HG03025 (cell line): ENCODE results near the gene USP46.

Experiments used
- ATAC-seq: cut with Tn5 transposase; IDR thresholded peaks from one replicate; pipeline ENCODE4 v1.9.1; 2021; ENCODE audit warnings: mild to moderate bottlenecking, moderate library complexity; ENCODE audit not compliant: unreplicated experiment, low FRiP score

Gene USP46

DNA sequence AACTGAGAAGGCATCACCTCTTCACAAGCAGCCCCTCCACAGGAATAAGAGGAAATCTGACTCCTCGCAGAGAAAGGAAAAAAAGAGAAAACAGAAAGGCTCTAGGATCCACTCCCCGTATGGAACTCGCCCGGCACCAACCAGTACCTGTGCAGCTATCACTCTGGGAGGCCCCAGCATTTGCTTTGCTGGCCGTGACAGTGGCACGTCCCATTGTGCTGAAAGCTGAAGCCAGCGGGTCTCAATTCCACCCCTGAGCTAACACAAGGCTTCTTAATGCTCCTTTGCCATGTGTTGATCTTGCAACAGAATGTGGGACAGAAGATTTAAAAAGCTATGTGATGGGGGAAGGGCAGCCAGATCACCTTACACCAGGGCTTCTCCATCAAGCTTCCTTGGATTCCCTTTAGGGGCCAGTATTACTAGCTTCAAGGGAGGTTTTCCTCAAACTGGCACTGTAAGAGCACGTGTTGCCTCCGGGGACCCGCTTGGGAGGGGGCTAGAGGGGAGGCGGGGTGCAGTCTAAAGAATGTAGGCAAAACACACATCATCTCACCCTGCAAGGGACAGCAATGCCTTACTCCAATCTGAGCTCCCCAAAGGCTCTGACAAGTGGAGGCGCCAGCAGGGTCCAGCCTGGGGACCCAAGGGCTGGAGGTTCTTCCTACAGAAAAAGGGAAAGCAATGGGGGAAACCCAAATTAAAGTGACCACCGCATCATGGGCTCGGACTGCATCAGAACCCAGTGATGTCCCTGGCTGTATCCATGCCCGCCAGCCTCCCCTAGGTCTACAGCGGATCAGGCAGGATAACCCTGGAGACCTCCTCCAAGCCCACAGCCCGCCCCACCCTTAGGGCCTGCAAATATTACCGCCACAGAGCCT lies 1.2 kb downstream of the USP46 start:
- ATAC-seq = no peak

- ATAC-seq = no peak
These were observed 1.8 kb downstream of the USP46 start for GRCh38 chr4:52657292-52657617.

- no peak for ATAC-seq
These were observed 3.6 kb downstream of the USP46 start for GRCh38 chr4:52655506-52655905.

GRCh38 chr4:52651996-52652672 lies 7.0 kb downstream of the USP46 start:
- ATAC-seq = no peak

DNA sequence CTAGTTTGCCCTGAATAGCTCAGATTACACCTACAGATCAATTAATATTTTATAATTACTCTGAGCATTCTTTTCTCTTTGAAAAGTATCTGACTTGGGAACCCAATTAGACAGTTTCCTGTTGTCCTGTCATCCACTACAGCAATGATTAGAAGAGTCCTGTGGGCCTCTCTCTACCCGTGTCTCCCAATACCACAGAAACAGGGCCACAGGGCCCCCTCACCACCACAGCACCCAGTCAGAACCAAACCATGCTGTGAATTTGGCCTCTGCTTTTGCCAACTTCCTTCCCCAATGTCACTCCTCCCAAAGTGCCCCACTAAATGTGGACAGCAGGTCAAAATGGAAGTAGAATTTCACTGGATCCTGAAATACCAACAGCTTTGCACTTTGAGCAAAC lies 10.3 kb downstream of the USP46 start:
- ATAC-seq = no peak

DNA sequence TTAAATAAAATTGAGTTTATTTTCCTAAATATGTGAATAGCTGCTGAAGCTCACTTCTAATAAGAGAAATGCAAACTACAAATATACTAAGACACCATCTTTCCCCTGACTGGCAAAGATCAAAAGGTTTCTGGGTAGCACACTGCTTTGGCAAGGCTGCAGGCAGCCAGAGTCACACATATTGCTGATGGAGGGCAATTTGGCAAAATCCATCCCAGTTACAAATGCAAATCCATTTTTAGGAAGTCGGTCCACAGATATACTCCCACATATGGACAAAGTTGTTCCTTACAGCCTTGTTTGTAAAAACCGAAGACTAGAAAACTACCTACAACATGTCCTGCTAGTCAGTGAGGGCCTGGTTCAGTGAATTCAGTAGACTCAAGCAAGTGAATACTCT lies 12.4 kb downstream of the USP46 start:
- no peak for ATAC-seq

DNA sequence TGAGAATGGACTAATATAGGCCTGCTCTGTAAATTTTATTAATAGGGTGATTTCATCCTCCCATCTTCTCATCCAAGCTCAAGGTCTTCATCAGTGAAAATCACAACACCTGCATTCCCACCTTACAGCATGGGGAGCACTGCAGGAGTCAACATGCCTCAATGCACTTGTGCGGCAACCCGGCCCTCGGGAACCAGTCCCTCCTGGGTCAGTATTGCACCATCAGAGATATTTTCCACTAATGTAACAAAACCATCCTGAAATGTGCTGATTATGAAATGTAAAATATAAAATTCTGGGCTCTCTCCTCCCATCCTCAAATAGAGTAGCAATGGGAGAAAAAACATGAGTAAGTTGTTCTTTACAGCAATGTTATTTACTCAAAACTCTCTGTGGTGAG lies 13.0 kb downstream of the USP46 start:
- ATAC-seq = no peak

DNA sequence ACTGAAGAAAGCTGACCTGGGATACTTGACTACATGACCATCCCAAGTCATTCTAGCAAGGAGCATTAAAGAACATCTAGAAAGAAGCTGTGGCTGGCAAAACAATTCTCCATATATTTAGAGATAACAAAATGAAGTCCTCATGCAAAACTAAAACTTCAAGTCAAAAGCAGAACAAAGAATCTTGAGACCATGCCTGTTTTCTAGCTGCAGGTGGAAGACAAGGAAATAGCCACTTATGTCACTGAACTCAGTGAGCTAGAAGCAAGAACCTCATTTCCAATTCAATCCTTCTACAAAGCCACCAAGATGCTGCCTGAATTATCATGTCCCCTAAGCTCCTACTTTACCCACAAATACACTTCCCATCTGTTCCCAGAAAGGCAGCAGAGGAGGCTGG lies 13.8 kb downstream of the USP46 start:
- no peak for ATAC-seq

DNA sequence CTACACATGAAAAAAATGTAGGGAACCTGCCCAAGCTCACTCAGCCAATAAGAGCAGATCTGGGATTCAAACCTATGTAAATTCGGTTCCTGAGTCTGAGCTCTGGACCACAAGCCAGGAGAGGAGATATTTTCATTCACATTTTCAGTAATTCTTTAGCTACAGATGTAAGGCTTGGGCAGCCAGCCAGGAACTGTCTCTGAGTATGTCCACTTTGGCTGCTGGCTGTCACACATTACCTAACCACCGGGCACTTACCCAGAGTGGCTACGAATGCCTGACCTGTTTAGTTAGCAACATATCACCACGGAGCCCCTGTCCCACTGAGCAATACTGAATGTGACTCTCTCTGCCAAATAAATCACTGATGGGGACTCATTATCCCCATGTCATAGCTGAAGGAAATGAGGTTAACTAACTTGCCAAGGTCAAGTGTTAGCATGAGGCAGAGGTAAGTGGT lies 15.3 kb downstream of the USP46 start:
- no peak for ATAC-seq

GRCh38 chr4:52643190-52643589 lies 15.9 kb downstream of the USP46 start:
- ATAC-seq = no peak

GRCh38 chr4:52641854-52642563 lies 17.1 kb downstream of the USP46 start:
- ATAC-seq = peak; percentile 67

DNA sequence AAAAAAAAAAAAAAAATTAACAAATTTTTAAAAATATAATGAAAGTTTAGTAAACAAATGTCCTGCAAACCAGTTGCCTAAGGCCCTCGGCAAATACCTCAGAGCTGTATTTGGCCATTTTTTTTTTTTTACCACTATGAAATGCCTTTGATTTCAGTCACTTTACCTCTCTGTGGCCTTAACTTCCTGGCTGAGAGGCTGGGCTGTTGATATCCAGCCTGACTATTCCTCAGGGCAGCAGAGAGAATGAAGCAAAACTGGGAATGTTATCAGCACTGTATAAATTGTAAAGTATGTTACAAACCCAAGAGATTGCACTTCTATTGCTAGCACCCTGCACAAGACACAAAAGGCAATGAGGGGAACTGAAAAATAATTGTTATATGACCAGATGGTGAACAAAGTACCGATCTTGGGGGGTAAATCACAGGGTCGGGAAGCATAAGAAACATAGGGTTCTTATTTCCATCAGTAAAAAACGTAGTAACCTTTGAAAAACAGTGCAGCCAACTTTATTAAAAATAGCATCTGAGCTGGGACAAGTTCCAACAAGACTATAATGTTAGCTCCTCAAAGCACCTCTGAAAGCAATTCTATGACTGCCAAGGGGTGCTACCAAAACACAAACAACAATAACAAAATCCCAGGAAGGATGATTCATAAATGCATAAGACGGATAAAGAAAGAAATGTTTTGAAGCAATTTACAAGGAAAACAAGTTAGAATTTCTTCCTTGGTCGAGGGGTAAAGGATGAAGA lies 18.1 kb downstream of the USP46 start:
- no peak for ATAC-seq

- peak; percentile 44 for ATAC-seq
These were observed 20.4 kb downstream of the USP46 start for GRCh38 chr4:52638717-52639116.

GRCh38 chr4:52637116-52637515 lies 22.0 kb downstream of the USP46 start:
- no peak for ATAC-seq

DNA sequence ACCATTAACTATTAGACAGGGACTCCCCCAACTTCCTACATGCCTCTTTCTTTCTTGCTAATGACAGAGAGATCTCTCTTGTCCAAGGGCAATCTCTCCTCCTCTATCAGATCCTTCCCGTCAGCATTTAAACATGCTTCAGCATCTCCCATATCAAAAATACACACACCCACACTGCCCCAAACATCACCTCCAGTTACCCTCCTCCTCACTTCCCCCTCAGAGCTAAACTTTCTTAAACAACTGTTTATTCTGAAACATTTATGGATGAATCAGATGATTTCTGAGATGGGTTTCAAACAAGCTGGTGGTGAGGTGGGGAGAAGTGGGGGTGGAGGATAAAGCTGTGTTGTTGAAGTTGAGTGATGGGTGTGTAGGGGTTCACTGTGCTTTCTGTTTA lies 23.5 kb downstream of the USP46 start:
- ATAC-seq = no peak

DNA sequence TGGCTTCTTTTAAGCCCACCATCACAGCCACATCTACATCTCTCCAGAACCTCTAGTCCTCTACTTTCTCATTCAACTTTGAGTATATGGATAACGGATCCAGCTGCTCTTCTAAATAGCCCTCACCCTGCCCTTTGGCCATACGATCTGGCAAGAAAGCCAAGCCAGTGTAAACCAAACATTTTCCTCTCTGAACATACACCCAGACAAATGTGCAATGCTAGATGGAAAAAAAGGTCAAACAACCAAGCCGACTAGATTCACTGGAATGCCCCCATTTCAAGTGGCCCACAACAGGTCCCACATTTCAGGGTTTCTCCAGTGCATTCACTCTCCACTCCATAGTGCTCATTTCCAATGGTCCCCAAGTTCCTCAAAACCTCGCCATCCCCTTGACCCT lies 24.0 kb downstream of the USP46 start:
- no peak for ATAC-seq

DNA sequence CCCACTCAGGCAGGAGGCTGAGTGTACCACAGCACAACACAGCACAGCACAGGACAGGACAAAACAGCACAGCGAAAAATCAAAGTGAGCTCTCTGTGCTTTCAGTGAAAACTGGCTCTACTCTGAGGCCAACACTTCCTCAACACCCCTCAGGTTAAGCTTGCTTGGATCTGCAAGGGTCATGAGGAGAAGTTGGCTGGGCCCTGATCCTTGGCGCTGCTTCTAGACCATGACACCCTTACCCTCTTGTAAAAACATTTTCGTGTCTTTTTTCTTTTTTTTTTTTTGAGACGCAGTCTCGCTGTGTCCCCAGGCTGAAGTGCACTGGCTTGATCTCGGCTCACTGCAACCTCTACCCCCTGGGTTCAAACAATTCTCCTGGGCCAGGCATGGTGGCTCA lies 25.3 kb downstream of the USP46 start:
- no peak for ATAC-seq

- ATAC-seq = no peak
These were observed 30.1 kb downstream of the USP46 start for GRCh38 chr4:52628974-52629373.

DNA sequence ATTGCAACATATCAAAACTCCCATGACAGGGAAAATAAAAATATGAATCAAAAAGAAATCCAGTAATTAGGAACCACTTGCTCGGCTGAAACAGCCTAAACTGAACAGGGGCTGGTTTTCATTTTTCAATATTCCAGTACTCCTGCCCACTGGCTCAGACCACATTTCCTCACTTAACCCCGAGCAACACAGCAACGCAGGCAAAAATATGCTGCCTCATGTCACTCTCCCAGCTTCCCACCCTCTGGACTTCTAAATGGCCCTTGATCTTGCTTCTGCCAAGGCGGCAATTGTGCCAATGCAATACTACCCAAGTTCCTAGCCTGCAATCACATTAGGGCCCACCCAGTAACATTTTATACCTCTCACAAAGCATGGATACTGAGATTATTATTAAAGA lies 30.6 kb downstream of the USP46 start:
- no peak for ATAC-seq

DNA sequence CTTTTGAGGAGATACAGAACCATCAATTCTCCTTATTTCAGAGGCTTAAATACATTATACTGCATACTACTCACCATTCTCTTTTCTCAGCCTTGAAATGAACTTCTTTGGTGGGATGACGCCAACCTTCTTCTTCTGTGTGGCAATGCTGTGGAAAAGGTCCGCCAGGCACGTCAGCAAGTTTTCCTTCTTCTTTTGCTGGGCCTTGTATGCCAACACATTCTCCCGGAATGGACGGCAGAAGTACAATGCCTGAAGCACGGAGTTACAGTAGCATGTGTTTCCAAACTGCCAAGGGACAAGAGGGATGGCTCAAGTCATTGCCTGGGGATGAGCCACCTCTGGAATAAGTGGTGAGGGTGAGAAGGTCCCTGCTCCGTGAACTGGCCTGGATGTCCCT lies 31.2 kb downstream of the USP46 start:
- no peak for ATAC-seq

DNA sequence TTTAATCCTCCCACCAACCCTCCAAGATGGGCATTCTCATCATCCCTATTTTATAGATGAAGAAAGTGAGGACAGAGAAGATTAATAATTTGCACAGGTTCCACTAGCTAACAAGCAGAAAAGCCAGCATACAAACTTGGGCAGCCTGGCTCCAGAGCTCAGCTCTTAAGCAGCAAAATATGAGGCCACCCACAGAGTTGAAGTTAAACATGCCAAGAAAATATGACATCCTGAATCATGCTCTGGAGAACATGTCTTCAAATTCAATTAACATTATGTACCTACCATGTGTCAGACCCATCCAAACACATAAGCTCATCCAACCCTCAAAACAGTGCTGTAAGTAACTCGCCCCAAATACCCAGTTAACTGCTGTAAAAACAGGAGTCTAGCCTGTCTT lies 33.9 kb downstream of the USP46 start:
- ATAC-seq = no peak
